ENCODE results near the gene SCML2. TPM values are rescaled to one million over a fixed set of nuclear protein-coding genes. Genes with fewer than 3 reads are reported as not detected.
"Not testable (repeated sequence)": the region's sequence is repeated elsewhere in the genome, so short reads cannot be mapped to it uniquely, and the experiment has no call there.

Gene SCML2
- 1.3 and 1.5 TPM in 2 replicates for total RNA-seq

GRCh38 chrX:18354369-18355223, at the start of gene SCML2:
TSS of gene SCML2 (minus strand) at chrX:18354688. CDS start at chrX:18334071, 20,617 bp downstream.
- intact Hi-C loops (cut with micrococcal nuclease): loop anchor here (2.0 kb wide), 1 partner anchor 70 kb away; the partner anchor contains the start of gene CDKL5

GRCh38 chrX:18401848-18402213, 47.3 kb upstream of the SCML2 start:
- intact Hi-C loops (cut with micrococcal nuclease): no loop called here

GRCh38 chrX:18394477-18394876, 40.0 kb upstream of the SCML2 start:
- intact Hi-C loops (cut with micrococcal nuclease): loop anchor here (10.0 kb wide), 1 partner anchor 1120 kb away; the partner anchor contains the start of gene MAP3K15

GRCh38 chrX:18390941-18391538, 36.6 kb upstream of the SCML2 start:
- intact Hi-C loops (cut with micrococcal nuclease): loop anchor here (1.0 to 10.0 kb wide), 6 partner anchors 34 to 1124 kb away; partner anchors contain the start of genes CDKL5, MAP3K15 and PHKA2

GRCh38 chrX:18389966-18390365, 35.5 kb upstream of the SCML2 start:
- intact Hi-C loops (cut with micrococcal nuclease): loop anchor here (1.0 to 10.0 kb wide), 2 partner anchors 594 to 1125 kb away; partner anchors contain the start of genes MAP3K15 and PHKA2

- intact Hi-C loops (cut with micrococcal nuclease): loop anchor here (1.0 to 5.0 kb wide), 2 partner anchors 590 to 632 kb away; no protein-coding TSS in a partner anchor
Observed at GRCh38 chrX:18377796-18378195, 23.3 kb upstream of the SCML2 start.

GRCh38 chrX:18375131-18375805, 20.8 kb upstream of the SCML2 start:
- intact Hi-C loops (cut with micrococcal nuclease): loop anchor here (5.0 kb wide), 1 partner anchor 588 kb away; no protein-coding TSS in a partner anchor

- intact Hi-C loops (cut with micrococcal nuclease): not testable (repeated sequence)
Observed at GRCh38 chrX:18369096-18369495, 14.6 kb upstream of the SCML2 start.

- intact Hi-C loops (cut with micrococcal nuclease): no loop called here
Observed at GRCh38 chrX:18368402-18368801, 13.9 kb upstream of the SCML2 start.

- intact Hi-C loops (cut with micrococcal nuclease): no loop called here
Observed at GRCh38 chrX:18360867-18361266, 6.4 kb upstream of the SCML2 start.

- intact Hi-C loops (cut with micrococcal nuclease): loop anchor here (2.0 kb wide), 1 partner anchor 71 kb away; the partner anchor contains the start of gene CDKL5
Observed at GRCh38 chrX:18353931-18354368, 538 bp downstream of the SCML2 start.

- intact Hi-C loops (cut with micrococcal nuclease): no loop called here
Observed at GRCh38 chrX:18351784-18352183, 2.7 kb downstream of the SCML2 start.

- intact Hi-C loops (cut with micrococcal nuclease): no loop called here
Observed at GRCh38 chrX:18348047-18348446, 6.4 kb downstream of the SCML2 start.

- intact Hi-C loops (cut with micrococcal nuclease): no loop called here
Observed at GRCh38 chrX:18309401-18309800, 45.1 kb downstream of the SCML2 start.

- intact Hi-C loops (cut with micrococcal nuclease): no loop called here
Observed at GRCh38 chrX:18297251-18297650, 57.2 kb downstream of the SCML2 start.

GRCh38 chrX:18294893-18295292, 59.6 kb downstream of the SCML2 start:
- intact Hi-C loops (cut with micrococcal nuclease): no loop called here

- intact Hi-C loops (cut with micrococcal nuclease): no loop called here
Observed at GRCh38 chrX:18291006-18291545, 63.4 kb downstream of the SCML2 start.

GRCh38 chrX:18290200-18290599, 64.3 kb downstream of the SCML2 start:
- intact Hi-C loops (cut with micrococcal nuclease): no loop called here

- intact Hi-C loops (cut with micrococcal nuclease): no loop called here
Observed at GRCh38 chrX:18288716-18289115, 65.8 kb downstream of the SCML2 start.

- intact Hi-C loops (cut with micrococcal nuclease): no loop called here
Observed at GRCh38 chrX:18286322-18286831, 68.1 kb downstream of the SCML2 start.

- intact Hi-C loops (cut with micrococcal nuclease): no loop called here
Observed at GRCh38 chrX:18278449-18278848, 76.0 kb downstream of the SCML2 start.

Measured in T-helper 1 cell treated with Interleukin-12 subunit alpha and Interleukin-12 subunit beta and Interleukin-4 antibody, amounts not matched to agents 30 ng/mL and 1 ng/mL, for 36 hours (primary cell).